Measurements from ENCODE around the gene FILIP1L.

FILIP1L gene

DNA sequence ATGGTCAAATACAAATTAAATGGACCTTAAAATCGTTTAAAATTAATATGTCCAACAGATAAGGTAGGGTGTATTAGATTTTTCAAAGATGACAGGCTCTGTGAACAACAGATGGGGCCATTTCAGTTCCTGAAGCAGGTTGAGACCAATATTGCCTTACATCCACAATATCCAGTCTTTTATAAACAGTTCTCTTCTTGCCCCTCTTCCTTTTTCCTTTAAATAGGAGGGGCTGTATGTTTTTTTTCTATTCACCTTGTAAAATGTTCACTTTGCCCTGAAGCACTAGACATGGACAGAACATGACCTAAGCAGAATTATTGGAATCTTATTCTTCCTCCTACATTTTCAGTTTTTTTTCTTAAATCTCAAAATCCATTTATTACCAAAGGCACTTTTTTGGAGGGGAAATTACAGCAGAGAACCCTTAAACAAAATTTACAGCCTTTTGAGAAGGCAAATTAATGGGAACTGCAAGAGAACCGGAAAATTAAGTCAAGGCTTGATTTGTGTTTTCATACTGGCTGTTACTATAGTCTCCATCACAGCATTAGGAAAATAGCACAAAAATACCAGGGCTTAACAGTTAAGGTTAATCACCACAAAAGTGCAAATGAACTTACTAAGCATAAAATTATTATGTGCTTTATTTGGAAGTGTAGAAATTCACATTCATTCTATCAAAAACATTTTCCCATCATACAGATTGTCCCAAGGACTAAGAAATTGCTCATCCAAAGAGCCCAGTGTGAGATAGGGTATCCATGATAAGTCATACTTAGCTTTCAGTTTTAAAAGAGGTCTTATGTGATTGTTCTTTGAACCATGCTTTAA is 240.8 kb downstream of the FILIP1L start:
- TF ChIP-seq, protein P1, sequence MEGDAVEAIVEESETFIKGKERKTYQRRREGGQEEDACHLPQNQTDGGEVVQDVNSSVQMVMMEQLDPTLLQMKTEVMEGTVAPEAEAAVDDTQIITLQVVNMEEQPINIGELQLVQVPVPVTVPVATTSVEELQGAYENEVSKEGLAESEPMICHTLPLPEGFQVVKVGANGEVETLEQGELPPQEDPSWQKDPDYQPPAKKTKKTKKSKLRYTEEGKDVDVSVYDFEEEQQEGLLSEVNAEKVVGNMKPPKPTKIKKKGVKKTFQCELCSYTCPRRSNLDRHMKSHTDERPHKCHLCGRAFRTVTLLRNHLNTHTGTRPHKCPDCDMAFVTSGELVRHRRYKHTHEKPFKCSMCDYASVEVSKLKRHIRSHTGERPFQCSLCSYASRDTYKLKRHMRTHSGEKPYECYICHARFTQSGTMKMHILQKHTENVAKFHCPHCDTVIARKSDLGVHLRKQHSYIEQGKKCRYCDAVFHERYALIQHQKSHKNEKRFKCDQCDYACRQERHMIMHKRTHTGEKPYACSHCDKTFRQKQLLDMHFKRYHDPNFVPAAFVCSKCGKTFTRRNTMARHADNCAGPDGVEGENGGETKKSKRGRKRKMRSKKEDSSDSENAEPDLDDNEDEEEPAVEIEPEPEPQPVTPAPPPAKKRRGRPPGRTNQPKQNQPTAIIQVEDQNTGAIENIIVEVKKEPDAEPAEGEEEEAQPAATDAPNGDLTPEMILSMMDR (conservative IDR thresholded peaks at IDR 0.05): no peak
- no peak for TF ChIP-seq ZFX (IDR thresholded peaks at IDR 0.05)
- H3K27ac ChIP-seq: no peak overlapping the region

DNA sequence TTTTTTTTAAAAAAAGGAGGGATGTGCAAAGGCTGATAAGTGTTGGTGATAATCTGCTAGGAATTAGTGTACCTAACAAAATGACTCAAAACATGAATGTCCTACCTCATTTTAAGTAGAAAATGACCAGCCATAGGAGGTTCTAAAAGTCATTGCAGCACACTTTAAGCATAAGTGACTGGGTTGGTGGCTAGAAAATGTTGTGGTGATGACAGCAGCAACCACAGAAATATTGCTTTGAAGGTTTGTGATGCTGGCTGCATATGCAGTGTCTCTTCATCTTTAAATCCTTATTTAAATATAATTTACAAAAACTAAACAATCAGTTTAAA is 241.4 kb downstream of the FILIP1L start:
- no peak overlapping the region for H3K27ac ChIP-seq
- TF ChIP-seq, protein P1 (conservative IDR thresholded peaks at IDR 0.05): no peak
- no peak for TF ChIP-seq ZFX (IDR thresholded peaks at IDR 0.05)

DNA sequence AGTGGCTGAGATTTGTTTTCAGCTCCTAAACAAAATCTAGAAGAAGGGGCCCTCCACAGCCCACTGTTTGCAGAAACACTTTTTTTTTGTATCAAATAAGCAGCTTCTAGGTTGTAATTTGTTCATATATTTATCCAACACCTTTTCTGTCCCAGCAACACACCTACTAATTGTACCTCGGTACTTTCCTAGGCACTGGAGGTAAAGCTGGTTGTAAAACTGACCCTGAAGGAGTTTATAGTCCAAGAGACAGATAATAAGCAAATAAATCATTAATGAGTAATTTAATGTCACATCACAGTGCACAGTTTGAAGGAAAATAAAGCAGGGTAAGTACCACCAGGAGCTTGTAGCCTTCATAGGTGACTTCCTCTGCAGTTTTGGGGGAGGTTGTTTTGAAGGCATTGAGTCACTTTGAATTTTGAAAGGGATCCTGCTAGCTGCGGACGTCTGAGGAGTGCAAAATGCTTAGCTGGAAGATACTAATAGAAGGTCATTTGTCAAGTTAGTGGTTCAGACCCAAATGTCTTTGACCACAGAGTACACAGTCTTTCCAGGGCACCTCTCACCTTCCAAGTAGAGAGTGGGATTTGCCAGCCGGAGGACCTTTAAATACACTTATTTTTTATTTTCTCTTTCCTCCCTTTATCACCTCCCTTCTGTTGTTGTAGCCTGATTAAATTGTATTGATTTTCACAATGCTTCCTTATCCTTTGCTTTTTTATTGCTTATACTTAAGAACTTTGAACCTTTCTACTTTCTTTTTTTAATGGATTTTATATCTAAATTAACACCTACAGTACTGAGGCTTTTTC is 242.9 kb downstream of the FILIP1L start:
- TF ChIP-seq ZFX (IDR thresholded peaks at IDR 0.05): no peak
- TF ChIP-seq, protein P1 (conservative IDR thresholded peaks at IDR 0.05): no peak
- H3K27ac ChIP-seq: no peak overlapping the region

DNA sequence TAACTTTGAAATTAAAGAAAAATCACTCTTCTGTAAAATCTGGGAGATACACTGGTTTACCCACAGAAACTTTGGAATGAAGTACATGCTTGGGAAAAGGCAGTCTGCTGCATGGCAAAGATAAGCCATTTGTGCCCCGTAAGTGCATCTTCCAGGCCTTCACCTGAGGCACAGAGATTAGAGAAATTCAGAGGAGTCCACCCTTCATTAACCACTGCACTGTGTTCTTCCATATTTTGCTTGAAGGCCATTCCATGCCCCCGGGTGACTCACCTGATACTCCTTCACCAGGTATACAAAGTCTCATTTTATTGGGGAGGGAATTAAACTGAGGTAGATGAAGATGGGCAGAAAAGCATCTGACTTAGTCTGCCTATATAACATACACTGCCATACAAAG is 243.6 kb downstream of the FILIP1L start:
- H3K27ac ChIP-seq: no peak overlapping the region
- TF ChIP-seq, protein P1 (conservative IDR thresholded peaks at IDR 0.05): no peak
- TF ChIP-seq ZFX (IDR thresholded peaks at IDR 0.05): no peak

DNA sequence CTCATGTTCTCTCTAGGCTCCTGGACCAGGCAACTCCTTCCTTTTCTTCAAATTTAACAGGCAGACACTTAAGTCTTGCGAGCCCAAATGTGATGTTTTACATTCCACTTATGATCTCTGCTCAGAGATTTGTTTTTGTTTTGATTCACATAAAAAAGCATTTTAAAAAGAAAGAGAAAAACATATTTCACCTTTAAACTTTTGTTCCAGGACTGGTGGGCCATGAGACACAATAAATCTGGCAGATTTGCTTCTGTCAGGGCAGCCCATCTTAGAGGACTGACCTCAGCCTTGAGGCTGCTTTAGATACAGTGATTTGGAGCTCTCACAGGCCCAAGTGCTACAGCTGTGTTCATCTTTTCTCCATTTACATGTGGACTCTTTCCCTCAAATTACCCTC is 244.7 kb downstream of the FILIP1L start:
- TF ChIP-seq, protein P1 (conservative IDR thresholded peaks at IDR 0.05): no peak
- no peak for TF ChIP-seq ZFX (IDR thresholded peaks at IDR 0.05)

DNA sequence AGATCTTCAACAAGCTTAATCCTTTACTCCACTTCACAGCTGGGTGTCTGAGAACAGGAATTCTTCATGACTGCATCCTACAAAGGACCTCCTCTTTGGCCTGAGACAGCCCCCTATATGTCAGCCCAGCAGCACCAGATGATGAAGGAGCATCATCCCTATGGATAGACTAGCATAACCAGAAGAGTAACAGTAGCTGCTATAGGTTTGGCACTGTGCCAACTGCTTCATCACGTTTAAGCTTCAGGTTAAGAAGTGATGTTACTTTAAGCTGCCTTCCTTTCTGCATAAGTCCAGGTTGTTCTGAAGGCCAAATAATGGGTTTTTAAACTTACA is 246.0 kb downstream of the FILIP1L start:
- TF ChIP-seq ZFX (IDR thresholded peaks at IDR 0.05): no peak
- no peak overlapping the region for H3K27ac ChIP-seq

More for the DNA sequence above, 244.7 kb downstream of the FILIP1L start:
- H3K27ac ChIP-seq: no peak overlapping the region

DNA sequence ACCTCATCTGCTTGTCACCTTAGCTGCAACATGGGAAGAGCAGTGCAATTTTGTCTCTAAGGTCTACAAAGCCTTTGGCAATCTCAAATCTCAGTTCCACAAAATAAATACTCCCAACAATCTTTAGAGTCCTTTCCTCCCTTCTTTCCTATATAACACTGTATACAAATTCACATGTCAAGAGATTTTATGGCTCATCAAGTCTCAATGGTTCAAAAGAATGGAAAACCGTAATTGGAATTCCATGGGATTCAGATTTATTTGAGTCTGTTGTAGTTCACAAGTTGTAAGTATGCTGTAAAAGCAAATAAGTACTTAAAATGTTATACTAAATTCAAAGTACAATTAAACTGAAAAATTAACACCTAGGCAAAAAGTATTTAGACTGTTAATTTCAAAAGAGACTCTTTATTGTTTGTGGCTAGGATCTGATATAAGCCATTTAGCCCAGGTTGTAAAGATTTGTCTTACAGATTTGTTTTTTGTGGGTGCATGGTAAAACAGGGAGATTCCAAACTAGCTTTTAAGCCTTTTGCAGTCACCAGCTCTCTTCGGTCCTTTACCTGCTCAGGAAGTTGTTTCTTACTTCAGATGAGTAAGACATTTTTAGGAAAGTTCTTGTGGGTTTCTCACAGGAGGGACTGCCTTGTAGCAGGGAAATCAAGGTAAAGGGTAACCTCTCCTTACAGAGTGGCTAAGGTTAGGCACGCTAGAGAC is 246.5 kb downstream of the FILIP1L start:
- no peak overlapping the region for H3K27ac ChIP-seq

More for the DNA sequence above, 246.5 kb downstream of the FILIP1L start:
- TF ChIP-seq, protein P1 (conservative IDR thresholded peaks at IDR 0.05): no peak
- TF ChIP-seq ZFX (IDR thresholded peaks at IDR 0.05): no peak
